GM12878 (cell line): ENCODE results near the gene CNNM2. TPM values are rescaled to one million over a fixed set of nuclear protein-coding genes. Genes with fewer than 3 reads are reported as not detected.

Experiments
- ATAC-seq: fragments of 200-7000 bp; cut with Tn5 transposase; 3 replicates; pipeline ENCODE4 v1.9.1; 2020; ENCODE audit warnings: mild to moderate bottlenecking, moderate library complexity
- BruUV-seq: library from RNA; stranded (reverse); fragments of 400-500 nt; replicated peaks from 2 replicates; lab custom pipeline; 2021; lab: Mats Ljungman, UMichigan
- CTCF ChIA-PET: fragments of 300-600 bp; sonication (Branson Sonifier 250); formaldehyde crosslinking; extraction: SDS; loops from one replicate; lab custom pipeline; 2021; ENCODE audit warnings: inconsistent platforms; lab: Yijun Ruan, JAX
- POLR2A ChIA-PET: fragments of 350-600 bp; formaldehyde crosslinking; extraction: SDS; loops from one replicate; lab custom pipeline; 2021; ENCODE audit warnings: inconsistent platforms; lab: Charles Lee
- RAD21 ChIA-PET: fragments of 300-600 bp; sonication (Branson Sonifier 250); formaldehyde crosslinking; loops from one replicate; lab custom pipeline; 2023; ENCODE audit warnings: antibody characterized with exemption; ENCODE audit not compliant: unreplicated experiment; lab: Charles Lee
- SMC1A ChIA-PET: fragments of 300-600 bp; sonication (Branson Sonifier 250); formaldehyde crosslinking; loops from one replicate; lab custom pipeline; 2023; ENCODE audit not compliant: unreplicated experiment, uncharacterized antibody; lab: Charles Lee
- DNase-seq: peaks from one replicate; pipeline ENCODE4 v3.0.0-alpha.2; 2011; ENCODE audit warnings: low read depth, low spot score
- FAIRE-seq: peaks from 3 replicates; lab custom pipeline; 2011; peaks lifted over from hg19 to GRCh38; lab: Jason Lieb, UNC
- H2AFZ ChIP-seq: 2 replicates; pipeline ENCODE4 v1.6.0; 2011; ENCODE audit warnings: low read depth, low read length, control low read depth; ENCODE audit not compliant: control insufficient read depth
- H3K27ac ChIP-seq: 2 replicates; pipeline ENCODE4 v1.5.1; 2011; ENCODE audit warnings: control low read depth; ENCODE audit not compliant: control insufficient read depth, insufficient read depth
- H3K27me3 ChIP-seq, 2 experiments: replicated peaks in 1 of 2; 2 replicates each; pipeline versions ENCODE4 v1.6.0 to v1.6.1; 2011; ENCODE audit warnings: low read length in 1 of 2; ENCODE audit not compliant: control insufficient read depth in 2 of 2, insufficient read depth in 2 of 2
- H3K36me3 ChIP-seq, 2 experiments: 2 replicates each; pipeline ENCODE4 v1.5.1; 2011; ENCODE audit warnings: low read length in 1 of 2; ENCODE audit not compliant: control insufficient read depth in 2 of 2, insufficient read depth in 2 of 2
- H3K4me1 ChIP-seq: 2 replicates; pipeline ENCODE4 v1.6.1; 2011; ENCODE audit warnings: mild to moderate bottlenecking, low read length, moderate library complexity, mixed read lengths; ENCODE audit not compliant: control insufficient read depth, insufficient read depth
- H3K4me2 ChIP-seq: 2 replicates; pipeline ENCODE4 v1.6.0; 2011; ENCODE audit warnings: control low read depth; ENCODE audit not compliant: control insufficient read depth, insufficient read depth
- H3K4me3 ChIP-seq: fragments of 200-600 bp; sonication (generic); 2 replicates; pipeline ENCODE4 v1.5.1; 2016
- H3K79me2 ChIP-seq: 2 replicates; pipeline ENCODE4 v1.6.0; 2011; ENCODE audit warnings: low read length; ENCODE audit not compliant: control insufficient read depth, insufficient read depth
- H3K9ac ChIP-seq: 2 replicates; pipeline ENCODE4 v1.8.0; 2011; ENCODE audit warnings: low read length, control low read depth, mixed read lengths; ENCODE audit not compliant: control insufficient read depth, insufficient read depth
- H3K9me3 ChIP-seq: replicated peaks from 3 replicates; pipeline ENCODE4 v1.5.1; 2011; ENCODE audit warnings: mild to moderate bottlenecking, low read length; ENCODE audit not compliant: control insufficient read depth, insufficient read depth
- H4K20me1 ChIP-seq: 2 replicates; pipeline ENCODE4 v1.6.0; 2011; ENCODE audit not compliant: control insufficient read depth, insufficient read depth
- BCL11A ChIP-seq: IDR thresholded peaks from 2 replicates; pipeline ENCODE4 v1.6.1; 2011; ENCODE audit warnings: low read depth, low read length
- BCLAF1 ChIP-seq: fragments of 450-650 bp; IDR thresholded peaks from 2 replicates; pipeline ENCODE4 v1.6.1; 2017; ENCODE audit warnings: antibody characterized with exemption, mild to moderate bottlenecking, moderate library complexity
- CBX5 ChIP-seq: sonication (generic); IDR thresholded peaks from 2 replicates; pipeline ENCODE4 v1.6.1; 2016; ENCODE audit warnings: low read depth, moderate library complexity, mild to moderate bottlenecking, inconsistent platforms
- CEBPB ChIP-seq, 2 experiments: fragments of 150-350 bp in 1 of 2; IDR thresholded peaks; 2 replicates each; pipeline ENCODE4 v1.6.1; 2012 to 2014; ENCODE audit warnings: low read depth in 2 of 2, low read length in 2 of 2, borderline replicate concordance in 1 of 2, inconsistent platforms in 1 of 2
- ETV6 ChIP-seq, 2 experiments: fragments of 450-650 bp in 1 of 2; IDR thresholded peaks in 1 of 2; conservative IDR thresholded peaks in 1 of 2; 2 replicates each; pipeline ENCODE4 v1.6.1; 2014; ENCODE audit warnings: antibody characterized with exemption in 1 of 2, borderline replicate concordance in 1 of 2, low read depth in 1 of 2, mild to moderate bottlenecking in 1 of 2, moderate library complexity in 1 of 2
- MXI1 ChIP-seq: fragments of 150-350 bp; IDR thresholded peaks from 2 replicates; pipeline ENCODE4 v1.6.1; 2011; ENCODE audit warnings: low read depth, mild to moderate bottlenecking, inconsistent platforms, low read length, improper control_type of control experiment
- NFYB ChIP-seq: IDR thresholded peaks from 2 replicates; pipeline ENCODE4 v1.6.1; 2011; ENCODE audit warnings: low read depth, mild to moderate bottlenecking, low read length, improper control_type of control experiment, moderate library complexity; ENCODE audit not compliant: insufficient read depth
- NR2C1 ChIP-seq: fragments of 450-650 bp; IDR thresholded peaks from 2 replicates; pipeline ENCODE4 v1.6.1; 2017; ENCODE audit warnings: antibody characterized with exemption, mild to moderate bottlenecking, moderate library complexity
- PKNOX1 ChIP-seq: fragments of 450-650 bp; IDR thresholded peaks from 2 replicates; pipeline ENCODE4 v1.6.1; 2016; ENCODE audit warnings: mild to moderate bottlenecking
- RCOR1 ChIP-seq: conservative IDR thresholded peaks from 2 replicates; pipeline ENCODE4 v1.6.1; 2012; ENCODE audit warnings: low read depth, low read length, improper control_type of control experiment
- RELA ChIP-seq: fragments of 450-650 bp; IDR thresholded peaks from 2 replicates; pipeline ENCODE4 v1.8.0; 2014; ENCODE audit warnings: borderline replicate concordance; ENCODE audit not compliant: partially characterized antibody
- TBL1XR1 ChIP-seq: IDR thresholded peaks from 2 replicates; pipeline ENCODE4 v1.6.1; 2012; ENCODE audit warnings: low read depth, low read length, improper control_type of control experiment
- ZBTB40 ChIP-seq: fragments of 450-650 bp; IDR thresholded peaks from 2 replicates; pipeline ENCODE4 v1.6.1; 2016; ENCODE audit warnings: mild to moderate bottlenecking, moderate library complexity, borderline replicate concordance
- WGBS: methylation state at CpG from one replicate; pipeline ENCODE4 v1.1.6; 2016; ENCODE audit warnings: low lambda C conversion rate; ENCODE audit not compliant: insufficient replicate concordance, insufficient coverage; ENCODE audit errors: missing lambda C conversion rate; 5-methylcytosine and 5-hydroxymethylcytosine counted together
- in situ Hi-C: fragments of 300-500 bp; cut with MboI; formaldehyde crosslinking; loops from 9 replicates; pipeline ENCODE4 v1.14.3; 2018; ENCODE audit warnings: mixed read lengths
- intact Hi-C: fragments of 100-400 bp; cut with micrococcal nuclease; formaldehyde crosslinking; loops from one replicate; pipeline ENCODE4 v1.14.2; 2022; ENCODE audit not compliant: unreplicated experiment
- polyA plus RNA-seq, 11 experiments: library from polyadenylated mRNA; depleted of rRNA in 4 of 11; unstranded in 6 of 11; stranded (reverse) in 5 of 11; fragments of >200 nt; fragmentation: Nextera tagmentation in 4 of 11; fragmentation: Illumina TruSeq in 1 of 11; extraction: Ambion mirVana in 4 of 11; extraction: Trizol in 1 of 11; gene quantifications; 1 replicate in 1 of 11; 2 replicates in 10 of 11; pipeline versions ENCODE4 v1.2.1 to v1.2.3, GENCODE V29; 2011 to 2016; ENCODE audit warnings: inconsistent platforms in 2 of 11, missing spikeins in 2 of 11, low read depth in 1 of 11
- total RNA-seq, 4 experiments: library from RNA; depleted of rRNA in 3 of 4; stranded (reverse); fragments of >200 nt in 3 of 4; fragmentation: Illumina TruSeq in 1 of 4; extraction: Trizol in 1 of 4; gene quantifications; 2 replicates each; pipeline versions ENCODE4 v1.2.1 to v1.2.3, GENCODE V29; 2013 to 2021

Gene CNNM2
- total and polyA plus RNA-seq, 10 of the 15 experiments (the other 5 are each of a cell fraction or from before 2014, with no cell fraction given) = 0.18 to 7.3 (median 2.5) TPM

GRCh38 chr10:102878629-102879028 is 39.5 kb upstream of the CNNM2 start (continued):
- TF ChIP-seq TBL1XR1 (no peak), PKNOX1 (no peak), MXI1 (no peak), BCL11A (no peak), RCOR1 (no peak), BCLAF1 (no peak)
- TF ChIP-seq, all 136 proteins: peak for 0

- CTCF ChIA-PET = no interaction called here
- ATAC-seq = no peak
- RAD21 ChIA-PET = no interaction called here
- Histone ChIP-seq H3K4me2 (no peak overlapping the region), H3K27me3 (no peaks in the 10 kb centered on the region), H3K4me3 (no peak overlapping the region), H3K79me2 (no peaks in the 10 kb centered on the region), H3K9ac (no peak overlapping the region), H3K4me1 (no peaks in the 10 kb centered on the region), H2AFZ (no peak overlapping the region), H3K9me3 (no peaks in the 10 kb centered on the region), H3K36me3 (no peaks in the 10 kb centered on the region), H4K20me1 (no peaks in the 10 kb centered on the region), H3K27ac (no peak overlapping the region)
- no TSS peak for BruUV-seq
- in situ Hi-C loops = no loop called here
- FAIRE-seq = no peak
- intact Hi-C loops = no loop called here
- POLR2A ChIA-PET = no interaction called here
- DNase-seq = no peak
- SMC1A ChIA-PET = no interaction called here
- 91% methylated on average over 2 of the region's 2 CpGs for WGBS
- TF ChIP-seq ZBTB40 = no peak
- TF ChIP-seq CEBPB (IDR thresholded peaks at IDR 0.05; ENCODE audit: borderline replicate concordance in 1 of 2, low read depth in 2 of 2, low read length in 2 of 2) = no peak
- TF ChIP-seq BCL11A = no peak
- no peak for TF ChIP-seq NFYB
- TF ChIP-seq ETV6 (conservative IDR thresholded peaks at IDR 0.05 in 1 of 2, IDR thresholded peaks at IDR 0.05 in 1 of 2; ENCODE audit: borderline replicate concordance in 1 of 2, low read depth in 1 of 2) = no peak
- no peak for TF ChIP-seq RELA
- TF ChIP-seq CBX5 = no peak
- TF ChIP-seq NR2C1 = no peak
Observed at GRCh38 chr10:102880256-102880655, 37.8 kb upstream of the CNNM2 start.
